ENCODE data around the gene MTIF2. TPM values are rescaled to one million over a fixed set of nuclear protein-coding genes. Genes with fewer than 3 reads are reported as not detected.

The MTIF2 gene
- total and polyA plus RNA-seq, 9 of the 15 experiments (the other 6 are each of a cell fraction or from before 2014, with no cell fraction given) = 58.7 to 143 (median 105) TPM

GRCh38 chr2:55282110-55282917, 13.3 kb upstream of the MTIF2 start (continued):
- TF ChIP-seq E2F4 (CRISPR knock-in tag; IDR thresholded peaks at IDR 0.05; ENCODE audit: low read depth) = 0 out of 2 replicates have a peak, but pooled peaks have one; percentile 47
- no peak for TF ChIP-seq ZNF644 (tag; IDR thresholded peaks at IDR 0.05; ENCODE audit: low read depth)
- peak; percentile 65; the same call in 1 of the 2 replicates for TF ChIP-seq ZNF583 (CRISPR knock-in tag; IDR thresholded peaks at IDR 0.05)
- 0 out of 2 replicates have a peak, but pooled peaks have one; percentile 86 for TF ChIP-seq ZBTB43 (CRISPR knock-in tag; IDR thresholded peaks at IDR 0.05)
- peak; percentile 47 for TF ChIP-seq HDAC3 (IDR thresholded peaks at IDR 0.05; ENCODE audit: borderline replicate concordance, partially characterized antibody)
- TF ChIP-seq AFF4 (CRISPR knock-in tag; IDR thresholded peaks at IDR 0.05) = peak; percentile 88
- TF ChIP-seq E2F8 (IDR thresholded peaks at IDR 0.05; ENCODE audit: low read depth, partially characterized antibody) = peak; percentile 50
- no peak for TF ChIP-seq ZNF408 (CRISPR knock-in tag; IDR thresholded peaks at IDR 0.05; ENCODE audit: low read depth)
- TF ChIP-seq ZNF449 (CRISPR knock-in tag; IDR thresholded peaks at IDR 0.05) = no peak
- TF ChIP-seq SREBF1 (IDR thresholded peaks at IDR 0.05; ENCODE audit: borderline replicate concordance, low read depth, low read length) = no peak
- no peak for TF ChIP-seq ZNF384 (IDR thresholded peaks at IDR 0.05; ENCODE audit: low read depth, low read length)
- 0 out of 2 replicates have a peak, but pooled peaks have one; percentile 43 for TF ChIP-seq SRSF1 (IDR thresholded peaks at IDR 0.05; ENCODE audit: low read depth, low read length)
- no peak for TF ChIP-seq BACH1 (tag; IDR thresholded peaks at IDR 0.05)
- peak; percentile 83 for TF ChIP-seq MTA3 (IDR thresholded peaks at IDR 0.05; ENCODE audit: borderline replicate concordance)
- TF ChIP-seq PML (IDR thresholded peaks at IDR 0.05; ENCODE audit: low read length) = peak; percentile 66
- TF ChIP-seq ZNF778 (CRISPR knock-in tag; IDR thresholded peaks at IDR 0.05) = no peak
